HG03097 (cell line): Measurements from ENCODE around the gene ANXA4.

Experiments used
- ATAC-seq: cut with Tn5 transposase; IDR thresholded peaks from one replicate; pipeline ENCODE4 v1.9.1; 2021; ENCODE audit not compliant: unreplicated experiment, low FRiP score

Gene ANXA4

GRCh38 chr2:69835666-69836065 lies 93.7 kb downstream of the ANXA4 start:
- ATAC-seq, result no peak

GRCh38 chr2:69836316-69836715 lies 94.4 kb downstream of the ANXA4 start:
- ATAC-seq, result no peak

DNA sequence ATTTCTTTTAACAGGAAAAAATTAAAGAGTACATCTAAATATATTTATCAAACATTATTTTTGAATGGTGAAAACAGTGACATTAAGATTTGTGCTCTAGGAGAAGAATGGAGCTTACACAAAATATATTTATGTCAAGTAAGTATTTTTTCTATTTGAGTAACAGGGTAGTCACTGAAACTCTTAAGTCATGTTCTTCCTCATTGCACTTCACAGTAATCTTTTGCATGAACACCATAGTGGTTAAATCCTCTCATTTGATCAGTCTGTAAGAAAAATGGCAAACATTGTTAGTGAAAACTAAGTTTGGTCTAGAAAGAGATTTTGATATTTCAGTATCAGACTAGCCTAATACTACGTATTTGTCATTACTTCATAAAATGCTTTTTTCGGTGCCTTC lies 95.6 kb downstream of the ANXA4 start:
- ATAC-seq, result no peak

- no peak for ATAC-seq
These were observed 102.1 kb downstream of the ANXA4 start for GRCh38 chr2:69843993-69844392.

DNA sequence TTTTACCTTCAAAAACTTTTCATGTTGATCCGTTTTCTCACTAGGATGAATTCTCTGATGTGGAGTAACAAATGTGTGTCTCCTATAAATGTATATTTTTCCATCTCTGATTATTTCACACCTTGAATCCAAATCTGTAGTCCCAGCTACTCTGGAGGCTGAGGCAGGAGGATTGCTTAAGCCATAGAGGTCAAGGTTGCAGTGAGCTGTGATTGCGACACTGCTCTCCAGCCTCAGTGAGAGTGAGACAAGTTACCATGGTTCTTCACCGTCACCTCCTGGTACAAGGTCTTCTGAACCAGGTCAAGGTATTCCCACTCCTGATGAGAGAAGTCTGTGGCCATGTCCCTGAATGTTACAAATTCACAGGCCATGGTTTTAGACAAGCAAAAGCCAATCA lies 102.6 kb downstream of the ANXA4 start:
- no peak for ATAC-seq

DNA sequence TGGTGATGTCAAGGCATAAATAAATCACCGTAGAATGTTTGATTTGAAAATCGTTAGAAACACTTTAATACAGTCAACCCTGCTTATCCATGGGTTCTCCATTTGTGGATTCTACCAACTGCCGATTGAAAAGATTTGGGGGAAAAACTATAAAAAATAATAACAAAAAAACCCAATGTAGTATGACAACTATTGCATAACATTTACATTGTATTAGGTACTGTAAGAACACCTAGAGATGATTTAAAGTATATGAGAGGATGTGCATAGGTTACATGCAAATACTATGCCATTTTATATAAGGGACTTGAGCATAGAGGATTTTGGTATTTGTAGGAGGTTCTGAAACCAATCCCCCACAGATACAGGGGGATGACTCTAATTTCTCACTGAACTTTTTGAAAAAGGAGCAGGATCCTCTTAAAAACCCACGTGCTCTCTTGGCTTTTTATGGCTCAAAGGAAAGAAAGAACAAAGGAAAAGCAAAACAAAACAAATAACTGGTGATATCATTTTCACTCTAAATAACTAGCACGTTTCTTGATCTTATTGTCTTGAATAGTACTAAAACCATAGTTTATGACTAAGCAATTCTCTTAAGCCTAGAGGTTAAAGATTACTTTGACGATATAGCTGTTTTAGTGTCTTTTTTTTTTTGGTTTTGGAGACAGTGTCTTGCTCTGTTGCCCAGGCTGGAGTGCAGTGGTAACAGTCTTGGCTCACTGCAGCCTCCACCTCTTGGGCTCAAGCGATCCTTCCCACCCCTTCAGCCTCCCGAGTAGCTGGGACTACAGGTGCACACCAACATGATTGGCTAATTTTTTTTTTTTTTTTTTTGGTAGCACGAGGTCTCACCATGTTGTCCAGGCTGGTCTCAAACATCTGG lies 104.5 kb downstream of the ANXA4 start:
- no peak for ATAC-seq

GRCh38 chr2:69847068-69847828 lies 105.3 kb downstream of the ANXA4 start:
- no peak for ATAC-seq

- ATAC-seq, result no peak
These were observed 106.4 kb downstream of the ANXA4 start for GRCh38 chr2:69848186-69848790.

DNA sequence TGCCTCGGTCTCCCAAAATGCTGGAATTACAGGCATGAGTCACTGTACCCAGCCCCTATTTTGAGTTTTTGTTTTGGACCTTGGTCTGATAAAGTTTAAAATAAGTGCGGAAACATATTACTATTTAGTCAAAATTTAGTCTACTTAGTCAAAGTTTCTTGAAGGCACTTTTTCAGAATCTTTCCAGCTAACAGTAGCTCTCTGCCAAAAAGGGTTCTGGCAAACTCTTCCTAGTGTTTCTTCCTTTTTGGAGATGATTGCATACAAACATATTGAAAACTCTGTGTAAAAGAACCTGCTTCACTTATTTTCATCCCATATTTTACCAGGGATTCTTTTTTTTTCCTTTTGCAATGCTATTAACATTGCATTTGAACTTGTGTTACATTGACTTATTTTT lies 116.3 kb downstream of the ANXA4 start:
- no peak for ATAC-seq

DNA sequence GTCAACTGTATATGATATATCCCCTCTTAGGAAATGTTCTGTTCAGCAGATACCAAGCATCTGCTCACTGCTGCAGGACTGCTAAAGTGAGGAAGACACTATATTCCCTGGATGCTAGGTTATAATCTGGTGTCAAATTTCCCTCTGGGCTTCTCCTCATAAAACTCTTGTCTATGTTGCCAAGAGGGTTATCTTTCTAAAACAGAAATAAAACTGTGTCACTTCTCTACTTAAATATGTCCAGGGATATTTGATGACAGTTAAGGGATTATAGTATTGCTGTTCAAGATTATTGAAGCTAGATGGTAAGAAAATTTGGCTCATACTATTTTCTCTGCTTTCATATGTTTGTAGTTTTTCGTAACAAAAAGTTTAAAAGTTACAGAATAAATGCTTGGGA lies 121.4 kb downstream of the ANXA4 start:
- no peak for ATAC-seq
